Measurements from ENCODE around the gene NFASC.

- TF ChIP-seq CTCF (IDR thresholded peaks at IDR 0.05; ENCODE audit: low read depth, low read length, poor library complexity, severe bottlenecking) (no peak), EZH2phosphoT487 (IDR thresholded peaks at IDR 0.05; ENCODE audit: borderline replicate concordance, low read length) (no peak)
Observed at GRCh38 chr1:204842892-204843291, 27.8 kb upstream of the NFASC start.
